Hematopoietic multipotent progenitor cell (in vitro differentiated cells): ENCODE measurements around the gene SHROOM3. TPM values are rescaled to one million over a fixed set of nuclear protein-coding genes. Genes with fewer than 3 reads are reported as not detected.
"Not testable (repeated sequence)": the region's sequence is repeated elsewhere in the genome, so short reads cannot be mapped to it uniquely, and the experiment has no call there.

ENCODE experiments used
- DNase-seq, 3 donors: peaks; one replicate each; pipeline ENCODE4 v3.0.0-alpha.2; 2011 to 2015; ENCODE audit warnings: low read depth in 2 of 3, low spot score in 2 of 3
- total RNA-seq: library from RNA; depleted of rRNA; stranded (reverse); fragments of >200 nt; gene quantifications from one replicate; pipeline ENCODE4 v1.2.3, GENCODE V29; 2012

Gene SHROOM3
- total RNA-seq, 1 donor, result under 0.01 TPM

DNA sequence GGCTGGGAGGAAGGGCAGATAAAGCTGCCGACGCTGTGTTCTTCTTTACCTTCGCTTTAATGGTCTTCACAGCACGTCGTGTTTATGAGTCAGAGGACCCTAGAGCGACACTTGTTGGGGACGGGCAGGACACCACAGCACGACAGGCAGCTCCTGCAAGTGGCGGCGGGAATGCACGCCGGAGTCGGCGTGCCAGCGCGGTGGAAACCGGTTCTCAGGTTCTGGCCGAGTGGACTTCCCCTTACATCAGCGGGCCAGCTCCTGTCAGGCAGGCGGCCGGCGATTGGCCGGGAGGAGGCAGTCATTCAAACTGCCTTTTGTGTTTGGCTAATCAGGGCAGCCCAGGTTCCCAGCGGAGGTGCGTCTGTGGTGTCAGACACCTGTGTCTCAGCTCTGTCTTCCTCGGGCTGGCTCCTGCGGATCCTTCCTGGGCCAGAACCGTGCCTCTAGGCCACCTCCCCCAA is 150.9 kb downstream of the SHROOM3 start:
- peak in 2 of 3 donors; percentile 52 to 56 for DNase-seq

DNA sequence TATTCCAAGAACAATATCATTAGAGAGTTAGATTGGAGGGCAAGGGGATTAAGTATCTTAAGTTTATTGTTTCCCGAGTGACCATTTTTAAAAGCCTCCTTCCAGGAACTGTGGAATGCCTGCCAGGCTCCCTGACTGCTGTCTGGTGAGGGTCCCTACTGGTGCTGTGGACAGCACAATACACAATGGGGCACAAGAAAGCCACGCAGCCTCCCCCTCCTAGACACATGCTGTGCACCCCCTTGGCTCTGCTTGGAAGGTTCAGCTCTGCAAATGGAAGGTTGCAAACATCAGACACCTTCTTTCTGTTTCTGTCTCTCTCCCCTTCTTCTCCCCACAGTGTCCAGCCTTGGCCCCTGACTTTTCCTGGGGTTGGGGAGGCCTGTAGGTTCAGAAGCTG is 153.2 kb downstream of the SHROOM3 start:
- no peak for DNase-seq

DNA sequence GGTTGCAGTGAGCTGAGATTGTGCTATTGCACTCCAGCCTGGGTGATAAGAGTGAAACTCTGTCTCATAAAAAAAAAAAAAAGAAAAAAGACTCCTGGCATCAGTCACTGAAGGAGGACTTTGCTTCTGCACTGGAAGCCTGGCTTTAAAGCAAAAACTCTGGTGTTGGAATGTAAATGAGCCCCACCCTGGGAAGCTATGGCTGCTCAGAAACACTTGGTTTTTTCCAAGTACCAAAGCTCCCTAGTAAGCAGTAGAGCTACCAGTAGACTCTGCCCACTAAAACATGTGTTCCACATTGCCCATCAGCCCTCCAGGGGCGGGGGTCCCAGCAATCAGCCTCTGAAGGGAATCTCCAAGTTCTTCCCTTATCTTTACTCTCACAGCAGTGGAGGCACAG is 154.4 kb downstream of the SHROOM3 start:
- DNase-seq, result no peak

DNA sequence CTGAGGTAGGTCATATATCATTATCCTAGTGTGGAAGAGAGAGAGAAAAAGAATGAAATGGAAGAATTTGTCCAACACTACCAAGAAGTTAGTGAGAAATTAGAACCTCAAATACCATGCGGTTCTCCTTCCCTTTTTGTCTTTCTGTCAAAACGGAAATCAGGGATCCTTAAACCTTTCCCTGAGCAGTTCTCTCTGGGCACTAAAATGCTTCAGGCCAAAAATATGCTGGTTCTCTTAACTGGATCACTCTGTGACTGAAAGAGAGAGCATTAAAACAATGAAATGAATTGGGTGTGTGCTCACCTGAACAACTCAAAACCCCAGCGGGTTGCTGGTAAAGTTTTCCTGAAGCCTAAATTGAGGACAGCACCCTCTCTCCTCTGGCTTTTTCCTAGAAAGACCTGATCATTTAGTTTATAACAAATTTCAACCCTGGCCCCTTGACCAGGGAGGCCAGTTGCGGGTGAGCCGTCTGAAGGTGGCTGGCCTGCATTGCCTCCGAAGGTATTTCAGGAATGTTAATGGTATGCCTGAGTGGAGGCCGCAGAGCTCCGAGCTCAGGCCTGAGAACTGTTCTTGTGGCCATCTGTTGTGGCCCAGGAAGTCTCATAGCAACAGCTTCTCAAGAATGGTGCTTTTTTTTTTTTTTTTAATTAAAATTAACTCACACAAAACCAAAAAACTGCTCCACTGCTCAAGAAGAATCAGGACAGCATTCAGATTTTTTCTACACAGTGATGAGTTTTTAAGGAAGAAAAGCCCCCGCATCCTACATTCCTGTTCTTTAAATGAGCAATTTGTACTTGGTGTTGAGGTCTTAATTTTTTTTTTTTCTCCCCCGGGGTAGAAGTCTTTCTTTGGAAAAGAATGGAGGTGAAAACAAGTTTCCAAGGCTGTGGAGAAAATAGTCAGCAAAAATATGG is 155.1 kb downstream of the SHROOM3 start:
- DNase-seq, result no peak

DNA sequence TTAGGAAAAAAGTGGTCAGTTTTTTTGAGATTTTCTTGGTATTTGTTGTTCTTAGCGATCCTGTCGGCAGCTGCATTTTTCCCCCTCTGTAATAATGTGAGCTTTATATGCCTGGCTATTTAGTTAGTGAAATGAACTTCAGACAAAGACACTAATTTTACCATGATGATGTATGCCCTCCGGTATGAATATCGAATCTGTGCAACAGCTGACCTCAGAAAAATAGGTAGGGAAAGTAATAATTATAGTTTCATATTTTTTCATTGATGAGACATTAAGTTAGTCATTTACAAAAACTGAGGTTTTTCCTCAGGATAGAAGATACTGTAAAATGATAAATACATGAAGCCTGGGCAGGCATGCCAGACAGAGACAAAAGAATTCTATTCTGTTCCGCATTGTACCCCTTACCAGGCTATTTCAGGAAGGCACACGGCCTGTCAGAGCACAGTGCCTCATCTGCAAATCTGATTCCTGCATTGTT is 155.8 kb downstream of the SHROOM3 start:
- no peak for DNase-seq

DNA sequence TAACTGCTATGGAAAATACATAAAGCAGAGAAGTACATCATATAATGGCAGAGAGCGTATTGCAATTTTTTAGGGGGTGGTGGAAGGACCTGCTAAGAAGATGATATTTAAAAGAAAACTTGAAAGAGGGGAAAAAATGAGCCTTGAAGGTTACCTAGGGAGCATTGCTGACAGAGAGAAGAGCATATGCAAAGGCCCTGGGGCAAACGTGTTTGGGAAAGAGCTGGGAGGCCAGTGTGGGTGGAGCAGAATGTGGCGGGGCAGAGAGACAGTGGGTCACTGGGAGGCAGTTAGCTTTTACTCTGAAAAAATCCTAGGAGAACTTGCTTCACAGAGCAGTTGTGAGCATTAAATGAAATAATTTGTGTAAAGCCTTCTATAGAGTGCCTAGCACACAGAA is 157.0 kb downstream of the SHROOM3 start:
- DNase-seq, result no peak

DNA sequence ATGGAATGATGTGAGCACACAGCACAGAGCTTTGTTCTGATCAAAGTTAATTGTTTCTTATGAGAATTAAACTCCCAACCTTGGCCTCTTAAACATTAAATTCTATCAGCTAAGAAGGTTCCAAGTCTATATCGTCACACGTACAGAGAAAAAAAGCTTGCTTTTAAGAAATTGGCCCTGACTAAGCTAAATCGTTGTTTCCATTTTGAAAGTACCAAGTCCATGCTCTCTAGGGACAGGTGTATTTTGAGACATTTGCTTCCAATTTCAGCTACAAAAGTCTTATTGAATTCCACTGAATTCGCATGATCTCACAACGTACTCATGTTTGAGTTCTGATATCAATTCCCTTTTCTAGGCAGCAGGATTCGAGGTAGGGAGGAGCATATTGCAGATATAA is 157.4 kb downstream of the SHROOM3 start:
- DNase-seq, result no peak

DNA sequence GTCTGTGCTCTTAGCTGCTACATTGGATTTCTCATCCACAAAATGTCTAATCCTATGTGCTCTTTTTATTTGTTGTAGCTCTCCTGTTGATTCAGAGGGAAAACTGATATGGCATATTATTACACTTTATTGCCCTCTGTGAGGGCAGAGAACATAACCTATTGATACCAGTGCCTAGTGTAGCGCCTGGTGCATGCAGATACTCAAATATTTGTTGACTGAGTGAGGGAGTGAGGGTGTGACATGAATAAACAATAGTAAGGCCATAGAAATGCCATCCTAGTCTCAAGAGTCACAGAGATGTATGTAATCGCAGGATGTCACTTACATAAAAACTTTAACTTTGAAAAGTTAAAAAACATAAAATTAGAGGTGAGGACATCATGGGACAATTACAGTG is 159.1 kb downstream of the SHROOM3 start:
- no peak for DNase-seq

DNA sequence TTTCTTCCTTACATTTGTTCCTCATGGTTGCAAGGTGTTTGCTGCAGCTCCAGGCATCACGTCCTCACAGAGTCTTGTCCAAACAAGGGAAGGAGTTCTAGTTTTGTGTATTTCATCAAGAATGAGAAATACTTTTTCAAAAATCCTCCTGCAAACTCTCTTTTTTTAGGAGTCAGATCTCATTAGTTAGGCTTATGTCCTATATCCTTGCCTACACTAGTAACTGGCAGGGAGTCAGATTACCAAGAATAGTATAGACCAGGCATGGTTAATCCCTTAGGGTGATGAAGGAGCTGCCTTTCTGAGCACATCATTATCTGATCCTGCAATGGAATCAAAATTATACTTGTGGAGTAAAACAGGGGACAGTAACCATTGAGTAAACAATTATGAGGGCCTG is 160.4 kb downstream of the SHROOM3 start:
- DNase-seq, result no peak

DNA sequence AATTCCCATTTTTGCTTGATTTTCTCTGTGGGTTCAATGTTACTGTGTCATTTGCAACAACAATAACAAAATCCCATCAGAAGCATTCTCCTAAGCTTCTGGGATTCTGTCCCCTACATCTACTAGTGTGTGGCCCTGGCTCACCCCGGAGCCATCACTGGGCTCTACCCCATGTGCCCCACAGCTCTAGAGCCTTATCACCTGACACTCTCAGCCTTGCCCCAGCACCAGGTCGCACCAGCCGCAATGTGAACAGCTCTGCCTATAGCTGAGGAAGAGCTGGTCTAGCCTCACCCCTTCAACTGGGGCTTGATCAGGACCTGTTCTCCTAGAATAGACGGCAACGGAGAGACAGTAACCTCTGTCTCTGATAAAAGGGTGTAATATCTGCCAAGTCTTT is 161.7 kb downstream of the SHROOM3 start:
- no peak for DNase-seq

DNA sequence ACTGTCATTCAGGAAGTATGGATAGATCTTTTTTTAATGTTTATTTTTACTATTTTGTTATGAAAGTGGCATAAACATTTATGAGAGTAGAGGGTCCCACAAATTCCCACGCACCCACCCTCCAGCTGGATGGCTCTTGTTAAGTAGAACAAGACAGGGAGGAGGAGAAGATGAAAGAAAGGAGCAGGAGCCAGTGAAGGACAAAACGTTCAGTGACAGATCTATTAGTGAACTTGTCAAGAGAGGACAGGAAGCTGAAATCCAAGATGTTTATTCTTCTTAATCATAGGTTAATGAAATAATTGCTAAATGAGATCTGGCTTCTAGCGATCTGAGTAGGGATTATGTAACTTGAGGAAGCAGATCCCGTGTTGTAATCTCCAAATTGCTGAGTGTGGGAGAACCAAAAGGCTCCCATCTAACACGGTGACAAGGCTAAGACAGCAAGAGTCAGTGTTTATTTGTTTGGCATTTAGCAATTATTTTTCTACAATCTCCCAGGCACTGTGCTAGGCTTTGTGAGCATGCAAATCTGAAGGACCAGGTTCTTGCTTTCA is 162.5 kb downstream of the SHROOM3 start:
- no peak for DNase-seq

DNA sequence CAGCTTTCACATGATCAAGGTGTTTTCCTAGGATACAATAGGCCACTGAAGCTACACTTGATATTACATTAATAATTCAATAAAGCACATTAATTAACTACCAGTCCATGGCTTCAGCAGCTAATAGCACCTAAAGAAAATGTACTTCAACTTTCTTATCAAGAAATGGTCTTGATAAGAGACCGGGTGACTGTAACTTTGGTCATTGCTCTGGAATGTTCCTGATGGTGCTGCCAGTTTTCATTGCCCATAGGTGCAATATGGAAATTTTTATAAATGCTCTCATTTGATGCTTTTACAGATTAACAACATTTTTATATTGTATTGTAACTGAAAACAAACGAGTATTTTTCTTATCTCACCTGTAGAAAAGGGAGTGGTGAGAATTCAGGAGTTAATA is 165.4 kb downstream of the SHROOM3 start:
- no peak for DNase-seq

DNA sequence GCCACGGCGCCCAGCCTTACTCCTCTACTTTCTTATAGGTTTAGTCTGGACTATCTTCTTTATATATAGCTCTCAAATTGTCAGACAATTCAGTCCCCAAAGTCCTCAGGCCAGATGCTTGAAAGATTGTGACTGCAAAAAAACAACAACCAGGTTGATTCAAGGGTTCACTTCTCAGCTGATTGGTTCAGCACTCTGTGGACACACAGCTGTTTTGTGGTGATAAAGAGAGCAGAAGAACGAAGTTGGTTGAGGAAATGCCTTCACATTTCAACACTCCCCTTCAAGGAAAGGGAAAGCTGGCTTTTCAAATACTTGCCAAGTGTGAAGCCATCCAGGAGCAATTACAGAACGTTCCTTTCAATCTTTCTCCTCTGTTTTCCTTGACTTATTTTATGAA is 166.8 kb downstream of the SHROOM3 start:
- peak in 2 of 3 donors; percentile 29 to 78 for DNase-seq

DNA sequence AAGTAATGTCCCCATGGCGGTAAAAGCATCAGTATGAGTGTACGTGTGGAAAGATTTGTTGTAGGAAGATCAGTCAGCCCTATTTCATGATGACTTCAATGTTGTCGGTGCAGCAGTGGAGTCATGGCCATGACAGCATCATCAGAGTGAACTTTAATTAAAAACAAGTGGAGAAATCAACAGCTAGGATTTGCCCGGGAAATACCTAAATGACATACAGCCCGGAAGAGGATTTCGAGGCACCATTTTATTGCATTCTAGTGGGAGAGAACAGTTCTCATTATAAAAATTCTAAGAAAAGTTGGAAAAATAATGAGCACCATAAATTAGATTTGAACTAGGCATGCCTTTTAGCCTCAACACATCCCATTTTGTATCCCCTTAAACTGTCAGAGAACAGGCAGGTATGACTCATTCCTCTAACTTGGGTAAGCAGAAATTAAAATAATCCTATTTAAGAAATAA is 170.1 kb downstream of the SHROOM3 start:
- no peak for DNase-seq

DNA sequence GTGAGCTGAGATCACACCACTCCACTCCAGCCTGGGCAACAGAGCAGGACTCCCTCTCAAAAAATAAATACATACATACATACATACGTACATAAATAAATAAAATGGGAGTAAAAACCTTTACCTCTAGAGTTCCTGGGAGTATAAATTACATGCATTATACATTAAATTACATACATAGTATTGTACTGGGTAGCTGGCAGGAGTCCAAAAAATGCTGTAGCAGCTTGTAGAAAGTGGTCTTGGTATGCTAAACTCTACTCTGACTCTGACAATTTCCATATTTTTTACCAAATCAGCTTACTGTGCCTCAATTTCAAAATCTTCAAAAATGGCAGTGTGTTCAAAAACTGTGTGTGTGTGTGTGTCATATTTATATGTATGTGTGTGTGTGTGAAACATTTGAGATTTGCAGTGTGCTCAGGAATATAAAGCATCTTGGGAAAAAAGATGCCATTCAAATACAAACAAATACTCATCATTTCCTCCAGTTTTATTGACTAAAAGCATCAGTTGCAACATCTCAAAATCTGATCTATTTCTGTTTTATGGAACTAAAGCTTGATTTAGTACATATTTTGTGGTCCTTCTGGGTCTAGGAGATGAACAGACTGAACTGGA is 171.7 kb downstream of the SHROOM3 start:
- DNase-seq, result no peak

DNA sequence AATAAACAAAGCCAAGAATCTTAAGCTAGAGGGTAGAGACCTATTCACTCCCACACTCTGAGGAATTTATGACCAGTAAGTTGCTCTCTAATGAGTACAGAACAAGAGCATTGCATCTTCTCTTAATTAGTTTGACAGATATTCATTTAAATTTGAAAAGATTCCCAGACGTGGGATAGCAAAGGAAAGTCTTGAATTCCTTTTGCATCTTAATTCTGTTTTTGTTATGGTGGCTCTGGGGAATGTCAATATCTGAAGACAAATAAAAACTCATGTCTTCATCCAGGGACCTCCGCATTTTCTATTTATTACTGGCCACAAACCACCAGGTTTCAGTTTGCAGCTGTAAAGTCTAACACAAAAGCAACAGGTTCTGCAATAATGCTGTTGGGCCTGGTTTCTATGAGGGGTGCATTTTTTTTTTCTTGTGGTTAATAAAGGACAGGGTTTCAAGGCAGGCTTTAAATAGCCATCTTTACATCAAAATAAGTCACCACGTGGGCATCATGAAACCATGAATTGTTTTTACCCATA is 172.3 kb downstream of the SHROOM3 start:
- no peak for DNase-seq

DNA sequence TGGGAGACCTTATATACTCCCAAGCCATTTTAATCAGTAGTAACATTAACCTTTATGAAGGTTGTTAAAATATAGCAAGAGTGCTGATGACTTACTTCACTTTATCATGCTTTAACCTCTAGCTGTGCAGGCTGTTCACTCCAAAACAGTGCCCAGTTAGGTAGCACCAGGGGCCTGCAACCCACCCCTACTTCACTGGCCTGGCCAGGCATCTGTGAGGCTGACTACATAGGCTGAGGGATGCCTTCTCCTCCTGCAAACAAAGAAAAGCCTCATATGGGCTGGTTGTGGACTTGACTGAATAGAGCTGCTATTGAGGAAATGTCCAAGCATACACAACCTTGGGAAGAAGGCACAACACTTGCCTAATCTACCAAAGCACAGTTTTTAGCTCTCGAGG is 172.8 kb downstream of the SHROOM3 start:
- DNase-seq, result no peak

DNA sequence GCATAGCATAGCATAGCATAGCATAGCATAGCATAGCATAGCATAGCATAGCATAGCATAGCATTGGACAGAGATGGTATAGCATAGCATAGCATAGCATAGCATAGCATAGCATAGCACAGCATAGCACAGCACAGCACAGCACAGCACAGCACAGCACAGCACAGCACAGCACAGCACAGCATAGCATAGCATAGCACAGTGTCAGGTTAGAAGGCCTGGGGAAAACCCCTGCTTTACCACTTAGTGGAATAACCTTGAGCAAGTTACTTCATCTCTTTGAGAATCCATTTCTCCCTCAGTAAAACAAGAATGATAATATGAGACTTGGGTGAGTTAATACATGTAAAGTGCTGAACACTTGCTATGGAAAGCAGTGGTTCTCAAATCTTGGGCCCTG is 173.5 kb downstream of the SHROOM3 start:
- not testable (repeated sequence) for DNase-seq

DNA sequence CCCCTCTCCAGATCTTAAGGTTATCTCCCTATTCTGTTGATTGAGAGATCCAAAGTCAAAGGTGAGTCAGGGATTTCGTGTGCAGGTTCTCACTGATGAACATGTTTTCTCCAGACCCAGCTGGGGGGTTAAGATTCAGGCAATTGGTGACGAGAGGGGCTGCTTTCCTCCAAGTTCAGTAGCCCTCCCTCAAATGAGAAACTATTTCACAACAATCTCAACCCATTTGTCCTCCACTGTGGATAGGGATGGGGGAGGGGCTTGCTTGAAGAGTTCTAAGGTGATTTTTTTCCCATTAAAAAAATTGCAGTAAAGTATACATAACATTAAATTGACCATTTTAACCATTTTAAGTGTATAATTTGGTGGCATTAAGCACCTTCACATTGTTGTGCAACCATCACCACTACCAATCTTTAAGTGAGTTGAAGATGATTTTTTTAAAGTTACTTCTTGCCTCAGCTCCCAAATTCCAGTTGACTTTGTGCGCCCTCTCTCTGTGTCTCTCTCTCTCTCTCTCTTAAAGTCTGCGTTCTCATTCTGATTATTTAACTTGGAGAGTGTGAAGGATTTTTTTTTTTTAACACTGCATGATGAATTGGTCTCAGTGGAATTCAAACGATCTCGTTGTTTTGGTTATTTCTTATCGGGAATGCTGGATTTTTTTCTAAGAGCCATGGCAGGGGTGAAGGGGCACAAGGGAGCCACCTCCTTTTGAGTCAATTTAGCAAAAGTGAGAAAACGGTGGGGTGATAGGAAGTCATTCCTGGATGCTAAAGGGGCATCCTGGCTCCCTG is 175.9 kb downstream of the SHROOM3 start:
- DNase-seq, result no peak

DNA sequence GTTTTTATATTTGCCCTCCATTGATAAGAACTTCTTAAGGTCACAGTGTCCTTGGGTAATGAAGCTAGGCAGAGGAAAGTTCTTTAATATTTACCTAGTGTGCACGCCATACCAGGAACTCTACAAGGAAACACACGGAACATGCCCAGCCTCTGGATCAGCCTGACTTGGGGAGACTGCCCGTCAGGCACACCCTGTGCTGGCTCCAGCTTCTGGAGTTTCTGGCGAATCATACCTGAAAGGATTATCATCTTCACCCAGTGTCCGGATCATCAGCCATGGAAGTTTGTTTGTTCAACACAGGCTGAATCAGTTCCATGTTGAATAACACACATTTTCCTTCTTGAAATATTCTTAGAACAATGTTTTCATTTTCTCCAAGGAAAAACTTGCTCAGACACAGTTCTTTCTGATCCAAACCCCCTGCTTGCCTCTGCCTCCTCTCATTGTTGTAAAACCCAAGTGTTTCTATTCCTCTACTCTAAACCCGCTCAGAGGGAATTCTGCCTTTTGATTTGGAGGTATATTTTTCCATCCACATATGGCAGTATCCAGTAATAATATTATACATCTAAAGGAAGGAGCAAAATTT is 176.7 kb downstream of the SHROOM3 start:
- no peak for DNase-seq
